Measurements from ENCODE around the gene IFI27. TPM values are rescaled to one million over a fixed set of nuclear protein-coding genes. Genes with fewer than 3 reads are reported as not detected.

The IFI27 gene
- total and polyA plus RNA-seq, 2 of the 4 experiments (the other 2 are of a cell fraction) = under 0.01 to 0.60 TPM

- peaks cover 4% of the 10 kb centered on the region; the same call in 1 of the 2 replicates for H3K36me3 ChIP-seq (ENCODE audit: control insufficient read depth, insufficient read depth, low read length)
- dilution Hi-C loops (cut with HindIII; ENCODE audit: low sequenced_read_pairs, unreplicated experiment) (no loop called here), intact Hi-C loops (cut with micrococcal nuclease) (loop anchor here (5.0 kb wide), 1 partner anchor 355 kb away; no protein-coding TSS in a partner anchor), in situ Hi-C loops (cut with MboI; ENCODE audit: low sequenced_read_pairs) (loop anchor here (10.0 kb wide), 1 partner anchor 188 kb away; no protein-coding TSS in a partner anchor)
- peaks cover 5% of the 10 kb centered on the region; the same call in 1 of the 2 replicates for H3K9me1 ChIP-seq (ENCODE audit: insufficient read depth, low read length)
- ChIA-PET POLR2A (ENCODE audit: unreplicated experiment) (no interaction called here), CTCF (interaction anchor here (0.5 to 2.0 kb wide), 12 partner anchors 8 to 1378 kb away, joined by 3 to 13 read pairs (median 4); partner anchors contain the start of gene OTUB2)
- H4K8ac ChIP-seq (ENCODE audit: low read depth in 2 of 2, low read length in 2 of 2) = no peak overlapping the region
- H3K4me1 ChIP-seq (ENCODE audit: control insufficient read depth, insufficient read depth, low read length) = peaks cover 5% of the 10 kb centered on the region
- H3K4me2 ChIP-seq (ENCODE audit: low read depth, low read length) = no peak overlapping the region
- H3K18ac ChIP-seq (ENCODE audit: low read depth, low read length) = no peak overlapping the region
- no peak overlapping the region for H3K14ac ChIP-seq (replicated peaks; ENCODE audit: low read depth, low read length)
- ATAC-seq (ENCODE audit: low read depth) (no peak), DNase-seq (peak; percentile 70)
- no peak overlapping the region for H3K27ac ChIP-seq (ENCODE audit: insufficient read depth, low read length)
- no peak overlapping the region for H2AFZ ChIP-seq (replicated peaks; ENCODE audit: low read length, poor library complexity)
- H4K20me1 ChIP-seq (ENCODE audit: insufficient read depth, low read length) = no peaks in the 10 kb centered on the region
- WGBS, 2 experiments (ENCODE audit: extremely low coverage in 2 of 2, insufficient read length in 1 of 2) = no CpG with 5 or more reads among the region's 4 CpGs
- no peak overlapping the region for H2BK5ac ChIP-seq (ENCODE audit: low read depth, low read length, poor library complexity, severe bottlenecking)
- peaks cover 0 to 14% of the 10 kb centered on the region in 2 experiments; a peak in 1 of 4 replicates for H3K79me1 ChIP-seq (ENCODE audit: low read depth in 1 of 2, low read length in 2 of 2)
- no peak overlapping the region for H2BK15ac ChIP-seq (ENCODE audit: low read depth, low read length)
- no peak overlapping the region for H4K5ac ChIP-seq (ENCODE audit: low read depth, low read length)
- H2BK120ac ChIP-seq (ENCODE audit: low read depth, low read length) = no peak overlapping the region
- H4K91ac ChIP-seq (ENCODE audit: insufficient read depth, low read depth, low read length) = no peak overlapping the region
- no peak overlapping the region for H2AK5ac ChIP-seq (ENCODE audit: low read depth, low read length)
- H3K56ac ChIP-seq (ENCODE audit: extremely low read depth, insufficient read depth, low read length) = no peak overlapping the region
- peaks cover 2% of the 10 kb centered on the region; the same call in 1 of the 2 replicates for H3K9me3 ChIP-seq (ENCODE audit: control insufficient read depth, insufficient read depth, low read length)
- H3K4ac ChIP-seq (ENCODE audit: low read depth, low read length) = no peak overlapping the region
- no TSS peak for BruUV-seq (replicated peaks)
- H3K9ac ChIP-seq (ENCODE audit: low read depth, low read length) = no peak overlapping the region
- TF ChIP-seq MXI1 (IDR thresholded peaks at IDR 0.05; ENCODE audit: borderline replicate concordance, low read depth, low read length) (no peak), ELK1 (IDR thresholded peaks at IDR 0.05; ENCODE audit: borderline replicate concordance, low read depth, low read length) (no peak), USF2 (IDR thresholded peaks at IDR 0.05; ENCODE audit: low read depth, low read length) (no peak), RAD21 (IDR thresholded peaks at IDR 0.05; ENCODE audit: low read length) (peak; percentile 59), CTCF (conservative IDR thresholded peaks at IDR 0.05; ENCODE audit: low read depth, low read length) (peak; percentile 73), BHLHE40 (IDR thresholded peaks at IDR 0.05; ENCODE audit: low read depth, low read length) (no peak), POLR2A (IDR thresholded peaks at IDR 0.05; ENCODE audit: low read depth, low read length) (no peak), SMC3 (IDR thresholded peaks at IDR 0.05; ENCODE audit: low read depth, low read length) (peak; percentile 46), CEBPB (IDR thresholded peaks at IDR 0.05; ENCODE audit: low read depth, low read length) (no peak)
- H3K27me3 ChIP-seq (ENCODE audit: control insufficient read depth, insufficient read depth, low read length) = no peaks in the 10 kb centered on the region; the same call in 1 of the 2 replicates
- H2AK9ac ChIP-seq (replicated peaks; ENCODE audit: low read depth, low read length, poor library complexity) = no peak overlapping the region
- no peak overlapping the region for H3K23ac ChIP-seq (ENCODE audit: low read depth, low read length)
- H2BK20ac ChIP-seq (ENCODE audit: low read depth, low read length) = no peak overlapping the region
- H3K4me3 ChIP-seq (ENCODE audit: insufficient read depth, low read depth, low read length) = no peak overlapping the region
Observed at GRCh38 chr14:94132285-94132887, 21.9 kb downstream of the IFI27 start.

All from IMR-90 (cell line).